ENCODE data around the gene MTHFD1L. TPM values are rescaled to one million over a fixed set of nuclear protein-coding genes. Genes with fewer than 3 reads are reported as not detected.
"Not testable (repeated sequence)": the region's sequence is repeated elsewhere in the genome, so short reads cannot be mapped to it uniquely, and the experiment has no call there.

The MTHFD1L gene
- total RNA-seq, 4 donors from 2014 or later, result 0.35 to 1.6 (median 0.59) TPM; not detected in 1

DNA sequence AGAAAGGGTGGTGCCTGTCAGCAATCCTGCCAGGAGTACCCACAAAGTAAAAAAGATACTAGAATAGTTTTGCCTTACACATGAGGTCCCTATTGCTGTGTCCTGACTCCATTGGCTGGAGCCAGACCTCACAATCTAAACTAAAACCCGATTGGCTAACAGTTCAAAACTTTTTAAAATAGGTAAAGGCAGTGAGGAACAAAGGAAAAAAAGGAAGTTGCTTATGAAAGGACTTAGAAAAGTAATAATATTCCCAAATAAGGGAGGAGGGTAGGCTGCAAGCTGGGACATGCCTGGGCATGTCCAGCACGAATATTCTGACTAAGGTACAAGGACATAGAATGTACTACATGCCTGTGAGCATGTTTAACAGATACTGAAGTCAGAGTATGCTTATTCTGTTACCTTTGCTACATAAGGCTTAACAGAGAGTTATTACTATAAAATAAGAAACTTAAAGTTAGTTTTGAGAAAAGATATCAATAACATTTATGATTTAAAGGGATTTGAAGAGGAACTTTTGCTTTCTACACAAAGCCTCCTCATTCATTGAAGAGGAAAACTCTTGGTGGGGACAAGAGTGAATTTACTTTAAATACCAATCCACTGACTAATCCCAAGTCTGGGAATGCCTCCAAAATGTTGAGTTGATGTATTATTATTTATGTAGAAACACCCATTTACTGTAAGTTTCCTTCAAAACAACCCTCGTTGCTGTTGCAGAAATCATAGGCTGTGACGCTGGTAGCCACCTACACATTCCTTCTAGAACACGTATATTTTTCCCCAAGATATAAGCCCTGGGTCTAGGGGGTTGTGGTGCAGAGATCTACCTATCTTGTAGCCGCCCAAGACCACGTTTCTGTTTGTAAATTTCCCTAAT, 8.2 kb upstream of the MTHFD1L start:
- no peak for ATAC-seq
- no peak for DNase-seq
- Histone ChIP-seq H3K27ac (no peak overlapping the region), H3K27me3 (no peaks in the 10 kb centered on the region), H3K4me1 (no peaks in the 10 kb centered on the region), H3K36me3 (no peaks in the 10 kb centered on the region), H3K4me3 (no peak overlapping the region), H3K9me3 (no peaks in the 10 kb centered on the region)
- TF ChIP-seq, protein P1, sequence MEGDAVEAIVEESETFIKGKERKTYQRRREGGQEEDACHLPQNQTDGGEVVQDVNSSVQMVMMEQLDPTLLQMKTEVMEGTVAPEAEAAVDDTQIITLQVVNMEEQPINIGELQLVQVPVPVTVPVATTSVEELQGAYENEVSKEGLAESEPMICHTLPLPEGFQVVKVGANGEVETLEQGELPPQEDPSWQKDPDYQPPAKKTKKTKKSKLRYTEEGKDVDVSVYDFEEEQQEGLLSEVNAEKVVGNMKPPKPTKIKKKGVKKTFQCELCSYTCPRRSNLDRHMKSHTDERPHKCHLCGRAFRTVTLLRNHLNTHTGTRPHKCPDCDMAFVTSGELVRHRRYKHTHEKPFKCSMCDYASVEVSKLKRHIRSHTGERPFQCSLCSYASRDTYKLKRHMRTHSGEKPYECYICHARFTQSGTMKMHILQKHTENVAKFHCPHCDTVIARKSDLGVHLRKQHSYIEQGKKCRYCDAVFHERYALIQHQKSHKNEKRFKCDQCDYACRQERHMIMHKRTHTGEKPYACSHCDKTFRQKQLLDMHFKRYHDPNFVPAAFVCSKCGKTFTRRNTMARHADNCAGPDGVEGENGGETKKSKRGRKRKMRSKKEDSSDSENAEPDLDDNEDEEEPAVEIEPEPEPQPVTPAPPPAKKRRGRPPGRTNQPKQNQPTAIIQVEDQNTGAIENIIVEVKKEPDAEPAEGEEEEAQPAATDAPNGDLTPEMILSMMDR (IDR thresholded peaks at IDR 0.05 in 4 of 5, conservative IDR thresholded peaks at IDR 0.05 in 1 of 5), result no peak
- no peak for TF ChIP-seq POLR2A (IDR thresholded peaks at IDR 0.05)
- intact Hi-C loops (cut with DNase I; ENCODE audit: low total_unique reads), result no loop called here
- in situ Hi-C loops (cut with MboI; ENCODE audit: low sequenced_read_pairs in 4 of 4), result no loop called here

DNA sequence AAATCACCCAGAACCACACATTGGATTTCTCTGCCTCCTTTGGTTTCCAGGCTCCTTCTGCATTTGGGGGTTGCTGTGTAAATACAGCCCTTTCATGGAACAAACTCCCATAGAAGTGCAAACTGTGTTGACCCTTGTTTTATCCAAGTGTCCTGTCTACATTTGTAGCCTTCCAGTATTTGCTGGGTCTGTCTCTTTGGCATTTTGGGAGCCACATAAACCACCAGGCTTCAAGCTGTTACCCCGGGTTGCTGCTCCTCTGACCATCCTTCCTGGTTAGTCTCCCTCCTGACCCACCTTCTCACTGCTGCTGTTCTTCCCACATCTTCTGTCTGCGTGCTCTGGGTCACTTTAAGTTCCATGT, 7.6 kb upstream of the MTHFD1L start:
- Histone ChIP-seq H3K4me3 (no peak overlapping the region), H3K4me1 (no peaks in the 10 kb centered on the region), H3K36me3 (no peaks in the 10 kb centered on the region), H3K9me3 (no peaks in the 10 kb centered on the region), H3K27ac (no peak overlapping the region), H3K27me3 (no peaks in the 10 kb centered on the region)
- TF ChIP-seq, protein P1 (IDR thresholded peaks at IDR 0.05 in 4 of 5, conservative IDR thresholded peaks at IDR 0.05 in 1 of 5), result no peak
- no peak for TF ChIP-seq POLR2A (IDR thresholded peaks at IDR 0.05)
- in situ Hi-C loops (cut with MboI; ENCODE audit: low sequenced_read_pairs in 4 of 4) (no loop called here), intact Hi-C loops (cut with DNase I; ENCODE audit: low total_unique reads) (no loop called here)
- no peak for DNase-seq
- ATAC-seq, result no peak

DNA sequence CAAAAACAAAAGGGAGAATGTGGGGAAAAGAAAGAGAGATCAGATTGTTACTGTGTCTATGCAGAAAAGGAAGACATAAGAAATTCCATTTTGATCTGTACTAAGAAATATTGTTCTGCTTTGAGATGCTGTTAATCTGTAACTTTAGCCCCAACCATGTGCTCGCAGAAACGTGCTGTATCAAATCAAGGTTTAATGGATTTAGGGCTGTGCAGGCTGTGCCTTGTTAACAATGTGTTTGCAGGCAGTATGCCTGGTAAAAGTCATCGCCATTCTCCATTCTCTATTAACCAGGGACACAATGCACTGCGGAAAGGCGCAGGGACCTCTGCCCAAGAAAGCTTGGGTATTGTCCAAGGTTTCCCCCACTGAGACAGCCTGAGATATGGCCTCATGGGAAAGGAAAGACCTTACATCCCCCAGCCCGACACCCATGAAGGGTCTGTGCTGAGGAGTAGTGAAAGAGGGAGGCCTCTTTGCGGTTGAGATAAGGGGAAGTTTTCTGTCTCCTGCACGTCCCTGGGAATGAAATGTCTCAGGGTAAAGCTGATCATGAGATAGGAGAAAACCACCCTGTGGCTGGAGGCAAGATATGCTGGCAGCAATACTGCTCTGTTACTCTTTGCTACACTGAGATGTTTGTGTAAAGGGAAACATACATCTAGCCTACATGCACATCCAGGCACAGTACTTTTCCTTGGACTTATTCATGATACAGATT, 3.9 kb upstream of the MTHFD1L start:
- intact Hi-C loops (cut with DNase I; ENCODE audit: low total_unique reads); H3K4me1 ChIP-seq; H3K36me3 ChIP-seq; H3K9me3 ChIP-seq; ATAC-seq; H3K27ac ChIP-seq; in situ Hi-C loops (cut with MboI; ENCODE audit: low sequenced_read_pairs in 4 of 4); H3K4me3 ChIP-seq; DNase-seq: not testable (repeated sequence)
- peaks cover 0 to 11% (median 3%) of the 10 kb centered on the region in 3 donors for H3K27me3 ChIP-seq

DNA sequence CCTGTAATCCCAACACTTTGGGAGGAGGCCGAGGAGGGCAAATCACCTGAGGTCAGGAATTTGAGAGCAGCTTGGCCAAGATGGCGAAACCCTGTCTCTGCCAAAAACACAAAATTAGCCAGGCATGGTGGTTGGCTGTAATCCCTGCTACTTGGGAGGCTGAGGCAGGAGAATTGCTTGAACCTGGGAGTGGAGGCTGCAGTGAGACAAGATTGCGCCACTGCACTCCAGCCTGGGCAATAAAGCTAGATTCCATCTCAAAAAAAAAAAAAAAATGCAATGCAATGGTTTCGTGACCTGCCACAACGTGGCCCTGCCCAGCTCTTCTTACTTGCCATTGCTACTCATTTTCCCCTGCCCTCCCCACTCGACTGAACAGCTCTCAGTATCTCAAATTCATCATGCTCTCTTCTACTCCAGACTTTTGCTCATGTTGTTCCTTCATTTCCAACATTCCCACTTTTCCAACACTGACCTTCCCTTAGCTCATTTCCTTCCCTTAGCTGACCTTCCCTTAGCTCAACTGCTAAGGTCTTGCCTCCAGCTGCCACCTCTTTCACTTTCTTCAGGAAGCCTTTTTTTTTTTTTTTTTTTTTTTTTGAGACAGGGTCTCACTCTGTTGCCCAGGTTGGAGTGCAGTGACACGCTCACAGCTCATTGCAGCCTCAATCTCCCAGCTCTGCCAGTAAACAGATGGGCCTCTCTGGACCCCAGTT, 2.1 kb upstream of the MTHFD1L start:
- ATAC-seq (no peak), DNase-seq (no peak)
- H3K27me3 ChIP-seq, result peaks cover 0 to 16% (median 7%) of the 10 kb centered on the region in 3 donors
- peaks cover 5 to 8% of the 10 kb centered on the region in 2 donors for H3K4me1 ChIP-seq
- TF ChIP-seq, protein P1 (IDR thresholded peaks at IDR 0.05 in 4 of 5, conservative IDR thresholded peaks at IDR 0.05 in 1 of 5), result no peak
- no peak for TF ChIP-seq POLR2A (IDR thresholded peaks at IDR 0.05)
- H3K9me3 ChIP-seq, result no peaks in the 10 kb centered on the region
- no peak overlapping the region for H3K4me3 ChIP-seq
- no peaks in the 10 kb centered on the region for H3K36me3 ChIP-seq
- H3K27ac ChIP-seq, result no peak overlapping the region
- intact Hi-C loops (cut with DNase I; ENCODE audit: low total_unique reads) (no loop called here), in situ Hi-C loops (cut with MboI; ENCODE audit: low sequenced_read_pairs in 4 of 4) (no loop called here)

DNA sequence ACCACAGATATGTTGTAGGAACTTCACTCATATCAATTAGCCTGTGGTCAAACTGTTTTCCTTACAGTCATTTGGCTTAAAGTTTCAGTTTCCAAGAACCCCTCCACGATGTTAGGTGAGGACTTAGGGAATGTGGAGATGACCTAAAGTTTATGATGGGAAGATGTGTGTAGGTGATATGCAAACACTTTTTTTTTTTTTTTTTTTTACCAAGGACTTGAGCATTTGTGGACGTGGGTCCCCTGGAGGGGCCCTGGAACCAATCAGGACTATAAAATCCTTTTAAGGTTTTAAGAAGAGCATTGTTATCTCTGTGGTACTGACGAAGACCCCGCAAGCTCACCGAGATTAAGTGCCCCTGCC, 478 bp upstream of the MTHFD1L start:
- no peaks in the 10 kb centered on the region for H3K36me3 ChIP-seq
- no peak overlapping the region for H3K27ac ChIP-seq
- peaks cover 5 to 8% of the 10 kb centered on the region in 2 donors for H3K4me1 ChIP-seq
- no peak for ATAC-seq
- no peaks in the 10 kb centered on the region for H3K9me3 ChIP-seq
- DNase-seq, result no peak
- H3K27me3 ChIP-seq, result peaks cover 0 to 16% (median 7%) of the 10 kb centered on the region in 3 donors
- H3K4me3 ChIP-seq, result peak overlapping the region; percentile 59 to 70 (median 64)
- in situ Hi-C loops (cut with MboI; ENCODE audit: low sequenced_read_pairs in 4 of 4) (no loop called here), intact Hi-C loops (cut with DNase I; ENCODE audit: low total_unique reads) (no loop called here)
- TF ChIP-seq, protein P1 (IDR thresholded peaks at IDR 0.05 in 4 of 5, conservative IDR thresholded peaks at IDR 0.05 in 1 of 5), result no peak
- no peak for TF ChIP-seq POLR2A (IDR thresholded peaks at IDR 0.05)
